Type B pancreatic cell (in vitro differentiated cells): ENCODE measurements around the gene NGEF. TPM values are rescaled to one million over a fixed set of nuclear protein-coding genes. Genes with fewer than 3 reads are reported as not detected.
"Not testable (repeated sequence)": the region's sequence is repeated elsewhere in the genome, so short reads cannot be mapped to it uniquely, and the experiment has no call there.

ENCODE experiments used
- DNase-seq: peaks from one replicate; pipeline ENCODE4 v3.0.0; 2021; ENCODE audit warnings: mixed read lengths; ENCODE audit not compliant: unreplicated experiment; ENCODE audit errors: extremely low spot score
- H3K27ac Mint-ChIP-seq: 2 replicates; pipeline ENCODE4 v1.8.0; 2021; ENCODE audit warnings: mild to moderate bottlenecking, mixed read lengths
- H3K27me3 Mint-ChIP-seq: 2 replicates; pipeline ENCODE4 v1.8.0; 2021; ENCODE audit warnings: mixed read lengths
- H3K36me3 Mint-ChIP-seq: 2 replicates; pipeline ENCODE4 v1.8.0; 2021; ENCODE audit warnings: mixed read lengths
- H3K4me1 Mint-ChIP-seq: one replicate; pipeline ENCODE4 v1.8.0; 2021; ENCODE audit warnings: mixed read lengths; ENCODE audit not compliant: unreplicated experiment
- H3K4me3 Mint-ChIP-seq: 2 replicates; pipeline ENCODE4 v1.8.0; 2021; ENCODE audit warnings: mild to moderate bottlenecking, mixed read lengths
- H3K9me3 Mint-ChIP-seq: 2 replicates; pipeline ENCODE4 v1.8.0; 2021; ENCODE audit warnings: mixed read lengths
- CTCF ChIP-seq: fragments of 200-600 bp; sonication (generic); conservative IDR thresholded peaks from 2 replicates; pipeline ENCODE4 v1.5.0; 2021; ENCODE audit warnings: antibody characterized with exemption, mild to moderate bottlenecking
- total RNA-seq: library from RNA; stranded (reverse); gene quantifications from 2 replicates; pipeline ENCODE4 v1.2.1, GENCODE V29; 2021; ENCODE audit warnings: low replicate concordance

Gene NGEF
- total RNA-seq, 1 donor from 2014 or later = 20.7 TPM

GRCh38 chr2:233023007-233023760 is 10.1 kb upstream of the NGEF start:
- TF ChIP-seq CTCF = no peak
- Mint-ChIP-seq H3K36me3 (no peaks in the 10 kb centered on the region), H3K9me3 (no peaks in the 10 kb centered on the region), H3K27ac (no peak overlapping the region), H3K4me3 (no peak overlapping the region), H3K4me1 (no peaks in the 10 kb centered on the region), H3K27me3 (no peaks in the 10 kb centered on the region)
- no peak for DNase-seq

GRCh38 chr2:233022561-233022960 is 9.5 kb upstream of the NGEF start:
- Mint-ChIP-seq H3K9me3 (no peaks in the 10 kb centered on the region), H3K4me1 (no peaks in the 10 kb centered on the region), H3K27ac (no peak overlapping the region), H3K36me3 (no peaks in the 10 kb centered on the region), H3K4me3 (no peak overlapping the region), H3K27me3 (no peaks in the 10 kb centered on the region)
- no peak for DNase-seq
- TF ChIP-seq CTCF = no peak

GRCh38 chr2:233021771-233022170 is 8.7 kb upstream of the NGEF start:
- Mint-ChIP-seq H3K27me3 (no peaks in the 10 kb centered on the region), H3K4me3 (no peak overlapping the region), H3K4me1 (no peaks in the 10 kb centered on the region), H3K9me3 (no peaks in the 10 kb centered on the region), H3K36me3 (no peaks in the 10 kb centered on the region), H3K27ac (no peak overlapping the region)
- no peak for TF ChIP-seq CTCF
- no peak for DNase-seq

GRCh38 chr2:233020454-233020853 is 7.4 kb upstream of the NGEF start:
- no peaks in the 10 kb centered on the region for H3K9me3 Mint-ChIP-seq
- H3K4me3 Mint-ChIP-seq = no peak overlapping the region
- no peak for TF ChIP-seq CTCF
- no peak overlapping the region for H3K27ac Mint-ChIP-seq
- H3K4me1 Mint-ChIP-seq = no peaks in the 10 kb centered on the region
- DNase-seq = no peak
- no peaks in the 10 kb centered on the region for H3K36me3 Mint-ChIP-seq
- no peaks in the 10 kb centered on the region for H3K27me3 Mint-ChIP-seq

GRCh38 chr2:233019610-233020009 is 6.6 kb upstream of the NGEF start:
- H3K4me1 Mint-ChIP-seq, H3K27ac Mint-ChIP-seq, H3K27me3 Mint-ChIP-seq, H3K9me3 Mint-ChIP-seq, H3K36me3 Mint-ChIP-seq, H3K4me3 Mint-ChIP-seq, DNase-seq: not testable (repeated sequence)

- no peaks in the 10 kb centered on the region for H3K4me1 Mint-ChIP-seq
- no peaks in the 10 kb centered on the region for H3K36me3 Mint-ChIP-seq
- no peak overlapping the region for H3K27ac Mint-ChIP-seq
- no peak for DNase-seq
- H3K9me3 Mint-ChIP-seq = no peaks in the 10 kb centered on the region
- no peak overlapping the region for H3K4me3 Mint-ChIP-seq
- H3K27me3 Mint-ChIP-seq = no peaks in the 10 kb centered on the region
- no peak for TF ChIP-seq CTCF
Measured at GRCh38 chr2:233017947-233018346, 4.9 kb upstream of the NGEF start.
